Measurements from ENCODE around the gene E2F8.

- TF ChIP-seq, protein P1, sequence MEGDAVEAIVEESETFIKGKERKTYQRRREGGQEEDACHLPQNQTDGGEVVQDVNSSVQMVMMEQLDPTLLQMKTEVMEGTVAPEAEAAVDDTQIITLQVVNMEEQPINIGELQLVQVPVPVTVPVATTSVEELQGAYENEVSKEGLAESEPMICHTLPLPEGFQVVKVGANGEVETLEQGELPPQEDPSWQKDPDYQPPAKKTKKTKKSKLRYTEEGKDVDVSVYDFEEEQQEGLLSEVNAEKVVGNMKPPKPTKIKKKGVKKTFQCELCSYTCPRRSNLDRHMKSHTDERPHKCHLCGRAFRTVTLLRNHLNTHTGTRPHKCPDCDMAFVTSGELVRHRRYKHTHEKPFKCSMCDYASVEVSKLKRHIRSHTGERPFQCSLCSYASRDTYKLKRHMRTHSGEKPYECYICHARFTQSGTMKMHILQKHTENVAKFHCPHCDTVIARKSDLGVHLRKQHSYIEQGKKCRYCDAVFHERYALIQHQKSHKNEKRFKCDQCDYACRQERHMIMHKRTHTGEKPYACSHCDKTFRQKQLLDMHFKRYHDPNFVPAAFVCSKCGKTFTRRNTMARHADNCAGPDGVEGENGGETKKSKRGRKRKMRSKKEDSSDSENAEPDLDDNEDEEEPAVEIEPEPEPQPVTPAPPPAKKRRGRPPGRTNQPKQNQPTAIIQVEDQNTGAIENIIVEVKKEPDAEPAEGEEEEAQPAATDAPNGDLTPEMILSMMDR (IDR thresholded peaks at IDR 0.05; ENCODE audit: insufficient read depth, low read depth, low read length) = no peak
- no peak for TF ChIP-seq EZH2 (IDR thresholded peaks at IDR 0.05; ENCODE audit: insufficient read depth, low read length)
Observed at GRCh38 chr11:19176629-19177186, 64.0 kb downstream of the E2F8 start.
